GM12891 (cell line): ENCODE results near the gene RBM4.

Source experiments
- POLR2A ChIP-seq: IDR thresholded peaks from 2 replicates; pipeline ENCODE4 v1.6.1; 2011; ENCODE audit warnings: low read depth, low read length, control low read depth
- POLR2AphosphoS5 ChIP-seq: IDR thresholded peaks from 2 replicates; pipeline ENCODE4 v1.6.1; 2011; ENCODE audit warnings: low read depth, low read length, control low read depth

DNA sequence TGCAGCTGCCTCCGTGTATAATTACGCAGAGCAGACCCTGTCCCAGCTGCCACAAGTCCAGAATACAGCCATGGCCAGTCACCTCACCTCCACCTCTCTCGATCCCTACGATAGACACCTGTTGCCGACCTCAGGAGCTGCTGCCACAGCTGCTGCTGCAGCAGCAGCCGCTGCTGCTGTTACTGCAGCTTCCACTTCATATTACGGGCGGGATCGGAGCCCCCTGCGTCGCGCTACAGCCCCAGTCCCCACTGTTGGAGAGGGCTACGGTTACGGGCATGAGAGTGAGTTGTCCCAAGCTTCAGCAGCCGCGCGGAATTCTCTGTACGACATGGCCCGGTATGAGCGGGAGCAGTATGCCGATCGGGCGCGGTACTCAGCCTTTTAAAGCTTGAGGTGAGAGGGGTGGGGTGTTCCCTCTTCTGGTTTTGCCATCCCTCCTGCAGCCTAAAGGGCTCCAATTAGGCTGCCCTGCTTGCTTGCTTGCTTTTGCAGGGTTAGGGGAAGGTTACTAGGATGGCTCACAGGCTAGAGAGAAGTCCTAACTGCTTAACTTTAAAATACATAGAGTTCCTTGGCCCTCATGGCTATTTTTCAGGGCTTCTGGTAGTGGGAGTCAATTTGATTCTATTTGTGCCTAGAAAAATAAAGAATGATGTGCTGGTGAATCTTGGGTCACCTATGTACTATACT is 5.4 kb downstream of the RBM4 start:
- no peak for TF ChIP-seq POLR2AphosphoS5
- TF ChIP-seq POLR2A, result no peak; the same call in 1 of the 2 replicates
